GM23338 (cell line): ENCODE data around the gene RGS19. TPM values are rescaled to one million over a fixed set of nuclear protein-coding genes. Genes with fewer than 3 reads are reported as not detected.

ENCODE experiments used
- CTCF ChIP-seq, 2 experiments: fragments of 200-600 bp in 1 of 2; sonication (generic) in 1 of 2; conservative IDR thresholded peaks; 2 replicates each; pipeline versions ENCODE4 v1.5.1 to v1.6.1; 2016 to 2017; ENCODE audit warnings: antibody characterized with exemption in 2 of 2, low read depth in 2 of 2, mild to moderate bottlenecking in 2 of 2, moderate library complexity in 1 of 2
- ETS1 ChIP-seq: IDR thresholded peaks from 2 replicates; pipeline ENCODE4 v1.6.1; 2016; ENCODE audit warnings: antibody characterized with exemption
- NANOG ChIP-seq: IDR thresholded peaks from 2 replicates; pipeline ENCODE4 v1.6.1; 2016; ENCODE audit warnings: antibody characterized with exemption, borderline replicate concordance
- ZNF114 ChIP-seq: fragments of 250-450 bp; sonication (Bioruptor Pico); IDR thresholded peaks from 2 replicates; pipeline ENCODE4 v1.5.0; 2020; ENCODE audit warnings: mild to moderate bottlenecking, moderate library complexity
- ZNF331 ChIP-seq: fragments of 250-450 bp; sonication (Bioruptor Pico); IDR thresholded peaks from 2 replicates; pipeline ENCODE4 v1.5.0; 2020; ENCODE audit warnings: low read depth, mild to moderate bottlenecking, moderate library complexity
- ZNF462 ChIP-seq: fragments of 250-450 bp; sonication (Bioruptor Pico); IDR thresholded peaks from 2 replicates; pipeline ENCODE4 v1.5.0; 2020; ENCODE audit warnings: mild to moderate bottlenecking, moderate library complexity
- polyA plus RNA-seq: library from polyadenylated mRNA; unstranded; fragments of >200 nt; fragmentation: Nextera tagmentation; extraction: Ambion mirVana; gene quantifications from 2 replicates; pipeline ENCODE4 v1.2.1, GENCODE V29; 2016
- total RNA-seq: library from RNA; depleted of rRNA; stranded (reverse); fragments of >200 nt; shearing (Covaris generic); gene quantifications from 2 replicates; pipeline ENCODE4 v1.2.3, GENCODE V29; 2014

RGS19 gene
- total and polyA plus RNA-seq, 2 experiments from 2014 or later, result 13.1 to 19.7 TPM

GRCh38 chr20:64052987-64053840 is 26.1 kb downstream of the RGS19 start (continued):
- TF ChIP-seq ZNF462 (CRISPR knock-in tag) (no peak), ZNF331 (no peak), ZNF114 (no peak), ETS1 (no peak), CTCF (conservative IDR thresholded peaks at IDR 0.05; ENCODE audit: low read depth in 2 of 2) (no peak), NANOG (no peak)
